Gastroesophageal sphincter (tissue), 4 donors: ENCODE data around the gene IDH3G. TPM values are rescaled to one million over a fixed set of nuclear protein-coding genes. Genes with fewer than 3 reads are reported as not detected.

Experiments used
- ATAC-seq: fragments of 150-250 bp; one replicate; pipeline ENCODE4 v1.9.1; 2016; ENCODE audit warnings: mild to moderate bottlenecking, moderate library complexity
- H3K27ac ChIP-seq, 4 donors: fragments of 200-600 bp; sonication (generic) in 3 of 4; 1 replicate in 3 of 4; 2 replicates in 1 of 4; pipeline ENCODE4 v1.5.1; 2016 to 2019
- H3K27me3 ChIP-seq: fragments of 200-600 bp; sonication (generic); one replicate; pipeline ENCODE4 v1.5.1; 2019
- H3K36me3 ChIP-seq, 2 donors: fragments of 200-600 bp; sonication (generic); one replicate each; pipeline ENCODE4 v1.5.1; 2019; ENCODE audit warnings: control low read depth in 1 of 2
- H3K4me1 ChIP-seq, 3 donors: fragments of 200-600 bp; sonication (generic); 1 replicate in 2 of 3; 2 replicates in 1 of 3; pipeline ENCODE4 v1.5.1; 2016 to 2019; ENCODE audit warnings: control low read depth in 2 of 3
- H3K4me3 ChIP-seq, 2 donors: fragments of 200-600 bp; sonication (generic); one replicate each; pipeline ENCODE4 v1.5.1; 2019; ENCODE audit warnings: mild to moderate bottlenecking in 1 of 2, moderate library complexity in 1 of 2
- H3K9me3 ChIP-seq, 3 donors: fragments of 200-600 bp; sonication (generic); one replicate each; pipeline ENCODE4 v1.5.1; 2017 to 2019; ENCODE audit warnings: control low read depth in 2 of 3
- CTCF ChIP-seq, 4 experiments: fragments of 200-600 bp in 2 of 4; fragments of 450-650 bp in 2 of 4; sonication (generic) in 1 of 4; IDR thresholded peaks; one replicate each; pipeline ENCODE4 v1.5.1; 2017 to 2019; ENCODE audit warnings: antibody characterized with exemption in 4 of 4, mild to moderate bottlenecking in 2 of 4, moderate library complexity in 2 of 4
- EP300 ChIP-seq: sonication (generic); formaldehyde crosslinking; IDR thresholded peaks from one replicate; pipeline ENCODE4 v1.6.1; 2017; ENCODE audit warnings: antibody characterized with exemption, mild to moderate bottlenecking
- POLR2A ChIP-seq, 2 donors: fragments of 450-650 bp; IDR thresholded peaks; one replicate each; pipeline ENCODE4 v1.6.1; 2017; ENCODE audit warnings: antibody characterized with exemption in 2 of 2, mild to moderate bottlenecking in 2 of 2, moderate library complexity in 1 of 2
- POLR2AphosphoS5 ChIP-seq: sonication (generic); formaldehyde crosslinking; IDR thresholded peaks from one replicate; pipeline ENCODE4 v1.6.1; 2017; ENCODE audit warnings: antibody characterized with exemption
- WGBS, 2 donors: methylation state at CpG; one replicate each; pipeline ENCODE4 v1.1.5; 2018; ENCODE audit warnings: low coverage in 1 of 2; 5-methylcytosine and 5-hydroxymethylcytosine counted together
- total RNA-seq, 4 donors: library from RNA; depleted of rRNA; stranded (reverse); fragments of >200 nt; gene quantifications; one replicate each; pipeline ENCODE4 v1.1.0, GENCODE V29; 2016

The IDH3G gene
- total RNA-seq, 4 donors from 2014 or later, result 55.5 to 104 (median 59.7) TPM

- no peak for ATAC-seq
- Histone ChIP-seq H3K9me3 (no peaks in the 10 kb centered on the region), H3K4me3 (no peak overlapping the region), H3K27ac (no peak overlapping the region), H3K4me1 (peaks cover 0 to 10% (median 0%) of the 10 kb centered on the region in 3 donors), H3K36me3 (peaks cover 0 to 79% of the 10 kb centered on the region in 2 donors), H3K27me3 (no peaks in the 10 kb centered on the region)
- no peak for TF ChIP-seq EP300
- no peak for TF ChIP-seq POLR2A (IDR thresholded peaks at IDR 0.05)
- no CpG with 5 or more reads among the region's 37 CpGs for WGBS, 2 donors
Measured at GRCh38 chrX:153771415-153772315, 22.5 kb downstream of the IDH3G start.

- no peak for ATAC-seq
- H3K27me3 ChIP-seq, result no peaks in the 10 kb centered on the region
- H3K27ac ChIP-seq, result no peak overlapping the region
- no peak for TF ChIP-seq EP300
- TF ChIP-seq POLR2AphosphoS5, result no peak
- no peak for TF ChIP-seq POLR2A (IDR thresholded peaks at IDR 0.05)
- no peak for TF ChIP-seq CTCF (IDR thresholded peaks at IDR 0.05)
- peaks cover 0 to 19% (median 3%) of the 10 kb centered on the region in 3 donors for H3K4me1 ChIP-seq
- no peak overlapping the region for H3K4me3 ChIP-seq
- WGBS, 2 donors, result 100% methylated on average over 1 of the region's 18 CpGs; no CpG with 5 or more reads in 1 of the 2 donors
- no peaks in the 10 kb centered on the region for H3K9me3 ChIP-seq
- H3K36me3 ChIP-seq, result peaks cover 0 to 75% of the 10 kb centered on the region in 2 donors
Measured at GRCh38 chrX:153770601-153771414, 23.4 kb downstream of the IDH3G start.

GRCh38 chrX:153769865-153770600 lies 24.1 kb downstream of the IDH3G start:
- no peak for ATAC-seq

GRCh38 chrX:153769158-153769864 lies 24.9 kb downstream of the IDH3G start:
- Histone ChIP-seq H3K9me3 (no peaks in the 10 kb centered on the region), H3K36me3 (peaks cover 0 to 60% of the 10 kb centered on the region in 2 donors), H3K4me1 (peaks cover 0 to 34% (median 4%) of the 10 kb centered on the region in 3 donors), H3K4me3 (no peak overlapping the region), H3K27ac (no peak overlapping the region), H3K27me3 (no peaks in the 10 kb centered on the region)
- ATAC-seq, result no peak
- TF ChIP-seq EP300 (no peak), POLR2A (IDR thresholded peaks at IDR 0.05) (no peak), POLR2AphosphoS5 (no peak), CTCF (IDR thresholded peaks at IDR 0.05) (no peak)
- WGBS, 2 donors, result no CpG with 5 or more reads among the region's 23 CpGs

More at GRCh38 chrX:153769865-153770600, 24.1 kb downstream of the IDH3G start:
- H3K36me3 ChIP-seq, result peaks cover 0 to 68% of the 10 kb centered on the region in 2 donors
- H3K9me3 ChIP-seq, result no peaks in the 10 kb centered on the region
- H3K4me3 ChIP-seq, result no peak overlapping the region
- TF ChIP-seq POLR2A (IDR thresholded peaks at IDR 0.05) (no peak), CTCF (IDR thresholded peaks at IDR 0.05) (no peak), EP300 (no peak), POLR2AphosphoS5 (no peak)
- H3K27ac ChIP-seq, result no peak overlapping the region
- 74% methylated on average over 5 of the region's 25 CpGs; no CpG with 5 or more reads in 1 of the 2 donors for WGBS, 2 donors
- peaks cover 0 to 26% (median 4%) of the 10 kb centered on the region in 3 donors for H3K4me1 ChIP-seq
- H3K27me3 ChIP-seq, result no peaks in the 10 kb centered on the region
